HepG2 (cell line): Measurements from ENCODE around the gene IRF2. TPM values are rescaled to one million over a fixed set of nuclear protein-coding genes. Genes with fewer than 3 reads are reported as not detected.

Experiments
- BATF2 ChIP-seq: sonication (generic); formaldehyde crosslinking; IDR thresholded peaks from 2 replicates; pipeline ENCODE4 v1.8.0; 2022; ENCODE audit warnings: mild to moderate bottlenecking, missing genetic modification reagents, moderate library complexity
- CREBL2 ChIP-seq: sonication (generic); formaldehyde crosslinking; IDR thresholded peaks from 2 replicates; pipeline ENCODE4 v1.8.1; 2023; ENCODE audit warnings: missing genetic modification reagents, mild to moderate bottlenecking, borderline replicate concordance
- EEA1 ChIP-seq: sonication (generic); formaldehyde crosslinking; IDR thresholded peaks from 2 replicates; pipeline ENCODE4 v1.5.1; 2020; ENCODE audit warnings: mild to moderate bottlenecking, missing genetic modification reagents, borderline replicate concordance
- HNRNPH1 ChIP-seq: fragments of 200-400 bp; formaldehyde crosslinking; optimal IDR thresholded peaks from 2 replicates; pipeline ENCODE3; 2017; ENCODE audit warnings: mild to moderate bottlenecking, low read depth, low read length
- PITX1 ChIP-seq: sonication (generic); formaldehyde crosslinking; IDR thresholded peaks from 2 replicates; pipeline ENCODE4 v1.5.1; 2020; ENCODE audit warnings: mild to moderate bottlenecking, missing genetic modification reagents
- RNF219 ChIP-seq: sonication (generic); formaldehyde crosslinking; IDR thresholded peaks from 2 replicates; pipeline ENCODE4 v1.5.0; 2020; ENCODE audit warnings: mild to moderate bottlenecking, missing genetic modification reagents
- SNAPC4 ChIP-seq: sonication (generic); formaldehyde crosslinking; IDR thresholded peaks from 2 replicates; pipeline ENCODE4 v1.4.0; 2020; ENCODE audit warnings: mild to moderate bottlenecking, missing genetic modification reagents
- WIZ ChIP-seq: sonication (generic); formaldehyde crosslinking; IDR thresholded peaks from 2 replicates; pipeline ENCODE4 v1.5.1; 2020; ENCODE audit warnings: mild to moderate bottlenecking, missing genetic modification reagents
- ZBTB2 ChIP-seq: sonication (generic); formaldehyde crosslinking; IDR thresholded peaks from 2 replicates; pipeline ENCODE4 v1.8.0; 2022; ENCODE audit warnings: low read depth, missing genetic modification reagents
- ZBTB37 ChIP-seq: sonication (generic); formaldehyde crosslinking; IDR thresholded peaks from 2 replicates; pipeline ENCODE4 v1.4.0; 2020; ENCODE audit warnings: mild to moderate bottlenecking, missing genetic modification reagents
- ZKSCAN1 ChIP-seq: fragments of 150-350 bp; IDR thresholded peaks from 2 replicates; pipeline ENCODE4 v1.6.1; 2014; ENCODE audit warnings: low read length
- ZMAT3 ChIP-seq: sonication (generic); formaldehyde crosslinking; conservative IDR thresholded peaks from 2 replicates; pipeline ENCODE4 v1.7.0; 2021; ENCODE audit warnings: missing genetic modification reagents
- ZNF160 ChIP-seq: sonication (generic); formaldehyde crosslinking; IDR thresholded peaks from 2 replicates; pipeline ENCODE4 v1.8.0; 2022; ENCODE audit warnings: mild to moderate bottlenecking, inconsistent platforms, missing genetic modification reagents
- ZNF605 ChIP-seq: sonication (generic); formaldehyde crosslinking; IDR thresholded peaks from 2 replicates; pipeline ENCODE4 v1.8.0; 2022; ENCODE audit warnings: mild to moderate bottlenecking, missing genetic modification reagents
- ZNF672 ChIP-seq: sonication (generic); formaldehyde crosslinking; IDR thresholded peaks from 2 replicates; pipeline ENCODE4 v1.8.1; 2022; ENCODE audit warnings: missing genetic modification reagents
- ZNF749 ChIP-seq: sonication (generic); formaldehyde crosslinking; IDR thresholded peaks from 2 replicates; pipeline ENCODE4 v1.8.0; 2022; ENCODE audit warnings: mild to moderate bottlenecking, missing genetic modification reagents, moderate library complexity, borderline replicate concordance
- ZNF841 ChIP-seq: sonication (generic); formaldehyde crosslinking; IDR thresholded peaks from 2 replicates; pipeline ENCODE4 v1.8.1; 2023; ENCODE audit warnings: missing genetic modification reagents, borderline replicate concordance
- polyA plus RNA-seq, 8 experiments: library from polyadenylated mRNA; depleted of rRNA in 3 of 8; stranded (reverse) in 7 of 8; unstranded in 1 of 8; fragments of >200 nt; fragmentation: Illumina TruSeq in 4 of 8; extraction: Trizol in 4 of 8; gene quantifications; 2 replicates each; pipeline versions ENCODE4 v1.2.1 to v1.2.3, GENCODE V29; 2011 to 2016; ENCODE audit warnings: low read depth in 4 of 8, missing spikeins in 1 of 8, mixed read lengths in 1 of 8; ENCODE audit not compliant: insufficient read depth in 1 of 8
- total RNA-seq, 5 experiments: library from RNA; depleted of rRNA; stranded (reverse); fragments of >200 nt; fragmentation: Illumina TruSeq; extraction: Trizol; gene quantifications; 2 replicates each; pipeline ENCODE4 v1.2.3, GENCODE V29; 2016; ENCODE audit warnings: low read depth in 1 of 5

The IRF2 gene
- total and polyA plus RNA-seq, 2 of the 13 experiments (the other 11 are each of a cell fraction or from before 2014, with no cell fraction given) = 15.5 to 28.8 TPM

- TF ChIP-seq ZNF672 (CRISPR knock-in tag) = no peak
- no peak for TF ChIP-seq HNRNPH1
- no peak for TF ChIP-seq BATF2 (CRISPR knock-in tag)
- TF ChIP-seq EEA1 (CRISPR knock-in tag) = no peak
- peak; percentile 63; the same call in 1 of the 2 replicates for TF ChIP-seq ZMAT3 (CRISPR knock-in tag)
- TF ChIP-seq ZNF749 (CRISPR knock-in tag) = peak; percentile 84; the same call in 1 of the 2 replicates
- peak; percentile 87; the same call in 1 of the 2 replicates for TF ChIP-seq RNF219 (CRISPR knock-in tag)
- peak; percentile 85 for TF ChIP-seq SNAPC4
- no peak; the same call in 1 of the 2 replicates for TF ChIP-seq ZNF160 (CRISPR knock-in tag)
- no peak for TF ChIP-seq ZKSCAN1
- TF ChIP-seq ZBTB2 (CRISPR knock-in tag) = no peak
- TF ChIP-seq ZBTB37 = peak; percentile 92
- TF ChIP-seq WIZ (CRISPR knock-in tag) = no peak
- TF ChIP-seq CREBL2 (CRISPR knock-in tag) = no peak
- peak; percentile 90 for TF ChIP-seq PITX1 (CRISPR knock-in tag)
- TF ChIP-seq ZNF841 (CRISPR knock-in tag) = no peak
- TF ChIP-seq ZNF605 (CRISPR knock-in tag) = peak; percentile 82
Observed at GRCh38 chr4:184364100-184364921, 110.0 kb downstream of the IRF2 start (continued).
